K562 (cell line): ENCODE results near the gene DHRS3.

ENCODE experiments used
- FOXA3 ChIP-seq, 2 experiments: fragments of 450-650 bp in 1 of 2; sonication (generic) in 1 of 2; formaldehyde crosslinking; IDR thresholded peaks in 1 of 2; conservative IDR thresholded peaks in 1 of 2; 2 replicates each; pipeline versions ENCODE4 v1.4.0 to v1.8.0; 2020 to 2022; ENCODE audit warnings: mild to moderate bottlenecking in 2 of 2, missing genetic modification reagents in 1 of 2
- FOXJ3 ChIP-seq: sonication (generic); formaldehyde crosslinking; IDR thresholded peaks from 2 replicates; pipeline ENCODE4 v1.4.0; 2020; ENCODE audit warnings: mild to moderate bottlenecking, missing genetic modification reagents
- KHSRP ChIP-seq: fragments of 450-650 bp; IDR thresholded peaks from 2 replicates; pipeline ENCODE4 v1.6.1; 2017
- PML ChIP-seq: IDR thresholded peaks from 2 replicates; pipeline ENCODE4 v1.6.1; 2012; ENCODE audit warnings: low read length, inconsistent platforms
- POLR3G ChIP-seq: IDR thresholded peaks from 2 replicates; pipeline ENCODE4 v1.6.1; 2011; ENCODE audit not compliant: insufficient read length, insufficient replicate concordance; ENCODE audit errors: extremely low read depth
- PREB ChIP-seq: sonication (generic); formaldehyde crosslinking; IDR thresholded peaks from 2 replicates; pipeline ENCODE4 v1.8.1; 2023; ENCODE audit warnings: mild to moderate bottlenecking, missing genetic modification reagents
- SRF ChIP-seq, 2 experiments: fragments of 250-450, 450-650 bp in 1 of 2; sonication (Bioruptor Pico) in 1 of 2; sonication (generic) in 1 of 2; formaldehyde crosslinking; IDR thresholded peaks; 2 replicates each; pipeline versions ENCODE4 v1.5.0 to v1.5.1; 2020 to 2022; ENCODE audit warnings: mild to moderate bottlenecking in 1 of 2, missing genetic modification reagents in 1 of 2
- TBP ChIP-seq: optimal IDR thresholded peaks from 2 replicates; pipeline ENCODE3; 2011; ENCODE audit warnings: low read depth, low read length, improper control_type of control experiment
- TEAD4 ChIP-seq, 2 experiments: sonication (generic) in 1 of 2; formaldehyde crosslinking in 1 of 2; IDR thresholded peaks; 2 replicates each; pipeline versions ENCODE4 v1.6.1 to v1.8.0; 2012 to 2022; ENCODE audit warnings: borderline replicate concordance in 1 of 2, inconsistent platforms in 1 of 2, low read length in 1 of 2, mild to moderate bottlenecking in 1 of 2, missing genetic modification reagents in 1 of 2
- UBTF ChIP-seq, 2 experiments: IDR thresholded peaks; 2 replicates each; pipeline ENCODE4 v1.6.1; 2012; ENCODE audit warnings: improper control_type of control experiment in 2 of 2, low read depth in 2 of 2, low read length in 2 of 2, borderline replicate concordance in 1 of 2
- USF2 ChIP-seq: sonication (generic); formaldehyde crosslinking; IDR thresholded peaks from 2 replicates; pipeline ENCODE4 v1.5.0; 2020; ENCODE audit warnings: missing genetic modification reagents

- TF ChIP-seq FOXJ3 (CRISPR knock-in tag) (no peak), UBTF (IDR thresholded peaks at IDR 0.05; ENCODE audit: borderline replicate concordance in 1 of 2, low read depth in 2 of 2, low read length in 2 of 2) (no peak), FOXA3 (CRISPR knock-in tag; conservative IDR thresholded peaks at IDR 0.05 in 1 of 2, IDR thresholded peaks at IDR 0.05 in 1 of 2) (no peak), TEAD4 (IDR thresholded peaks at IDR 0.05; ENCODE audit: low read length) (no peak), TEAD4 (CRISPR knock-in tag; IDR thresholded peaks at IDR 0.05; ENCODE audit: borderline replicate concordance) (no peak), POLR3G (no peak), PML (no peak), PREB (CRISPR knock-in tag) (no peak), TBP (no peak), SRF (CRISPR knock-in tag; IDR thresholded peaks at IDR 0.05) (no peak), KHSRP (no peak), USF2 (CRISPR knock-in tag) (no peak)
Observed at GRCh38 chr1:12599657-12600056, 18.4 kb downstream of the DHRS3 start.
